A673 (cell line): ENCODE measurements around the gene OR52K1.

Experiments
- CTCF ChIP-seq: fragments of 300-800, 200-600 bp; sonication (generic); conservative IDR thresholded peaks from 2 replicates; pipeline ENCODE4 v1.5.1; 2017; ENCODE audit warnings: low read depth, mild to moderate bottlenecking, antibody characterized with exemption, low read length, moderate library complexity, mixed read lengths
- EZH2 ChIP-seq: fragments of 200-600 bp; sonication (generic); IDR thresholded peaks from 2 replicates; pipeline ENCODE4 v1.6.1; 2017; ENCODE audit warnings: borderline replicate concordance, low read depth, mild to moderate bottlenecking, mixed read lengths, antibody characterized with exemption, low read length; ENCODE audit not compliant: poor library complexity, severe bottlenecking

- TF ChIP-seq CTCF (no peak), EZH2 (no peak)
Measured at GRCh38 chr11:4484310-4484709, 1.9 kb downstream of the OR52K1 start.
